ENCODE data around the gene NR2C2. TPM values are rescaled to one million over a fixed set of nuclear protein-coding genes. Genes with fewer than 3 reads are reported as not detected.
A peak's percentile ranks its signal among the peaks of the same experiment; 100 is the strongest.
"Not testable (repeated sequence)": the region's sequence is repeated elsewhere in the genome, so short reads cannot be mapped to it uniquely, and the experiment has no call there.

NR2C2 gene
- total RNA-seq, result 25.4 TPM
- long read RNA-seq, partial matches to known transcripts, result 2 of 12 reads
- long read RNA-seq, other reads (novel, unspliced or antisense), result 6 of 12 reads

- intact Hi-C loops (cut with DNase I), result no loop called here
- peak; percentile 94 for DNase-seq
Observed at GRCh38 chr3:14947100-14947885, at the start of gene NR2C2. Gene NR2C2, plus strand, starts transcription at chr3:14947583. Its CDS starts 56,332 bp downstream, at chr3:15003915.

GRCh38 chr3:14898929-14899328 lies 48.5 kb upstream of the NR2C2 start:
- intact Hi-C loops (cut with DNase I), result no loop called here
- ATAC-seq (ENCODE audit: poor library complexity) (no peak), DNase-seq (no peak)

More at GRCh38 chr3:14947100-14947885, at the start of gene NR2C2:
- peak; percentile 78 for ATAC-seq (ENCODE audit: poor library complexity)

GRCh38 chr3:14899993-14900618 lies 47.3 kb upstream of the NR2C2 start:
- ATAC-seq (ENCODE audit: poor library complexity), result no peak
- DNase-seq, result no peak
- intact Hi-C loops (cut with DNase I), result no loop called here

- intact Hi-C loops (cut with DNase I), result no loop called here
- DNase-seq, result no peak
- no peak for ATAC-seq (ENCODE audit: poor library complexity)
Observed at GRCh38 chr3:14900881-14901873, 46.2 kb upstream of the NR2C2 start.

- intact Hi-C loops (cut with DNase I), result no loop called here
- DNase-seq, result peak; percentile 84
- ATAC-seq (ENCODE audit: poor library complexity), result peak; percentile 93
Observed at GRCh38 chr3:14902719-14903118, 44.7 kb upstream of the NR2C2 start.

GRCh38 chr3:14903501-14903900 lies 43.9 kb upstream of the NR2C2 start:
- DNase-seq; intact Hi-C loops (cut with DNase I); ATAC-seq (ENCODE audit: poor library complexity): not testable (repeated sequence)

- DNase-seq, result no peak
Observed at GRCh38 chr3:14905055-14905657, 42.2 kb upstream of the NR2C2 start.

GRCh38 chr3:14906355-14906971 lies 40.9 kb upstream of the NR2C2 start:
- no peak for ATAC-seq (ENCODE audit: poor library complexity)
- no peak for DNase-seq
- intact Hi-C loops (cut with DNase I), result no loop called here

More at GRCh38 chr3:14905055-14905657, 42.2 kb upstream of the NR2C2 start:
- no peak for ATAC-seq (ENCODE audit: poor library complexity)
- intact Hi-C loops (cut with DNase I), result no loop called here

- intact Hi-C loops (cut with DNase I), result no loop called here
- peak; percentile 57 for ATAC-seq (ENCODE audit: poor library complexity)
- peak; percentile 64 for DNase-seq
Observed at GRCh38 chr3:14907043-14907966, 40.1 kb upstream of the NR2C2 start.

GRCh38 chr3:14909250-14909649 lies 38.1 kb upstream of the NR2C2 start:
- ATAC-seq (ENCODE audit: poor library complexity) (no peak), DNase-seq (no peak)
- intact Hi-C loops (cut with DNase I), result no loop called here

- DNase-seq, result no peak
- intact Hi-C loops (cut with DNase I), result loop anchor here (10.0 kb wide), 1 partner anchor 407 kb away; no protein-coding TSS in a partner anchor
- no peak for ATAC-seq (ENCODE audit: poor library complexity)
Observed at GRCh38 chr3:14911651-14912050, 35.7 kb upstream of the NR2C2 start.

GRCh38 chr3:14913071-14913925 lies 34.1 kb upstream of the NR2C2 start:
- ATAC-seq (ENCODE audit: poor library complexity), result no peak
- intact Hi-C loops (cut with DNase I), result loop anchor here (10.0 kb wide), 1 partner anchor 408 kb away; no protein-coding TSS in a partner anchor
- DNase-seq, result no peak

GRCh38 chr3:14913926-14914778 lies 33.2 kb upstream of the NR2C2 start:
- intact Hi-C loops (cut with DNase I), result loop anchor here (10.0 kb wide), 1 partner anchor 409 kb away; no protein-coding TSS in a partner anchor
- DNase-seq (no peak), ATAC-seq (ENCODE audit: poor library complexity) (no peak)

- peak; percentile 27 for ATAC-seq (ENCODE audit: poor library complexity)
- DNase-seq, result no peak
- intact Hi-C loops (cut with DNase I), result loop anchor here (10.0 kb wide), 1 partner anchor 410 kb away; no protein-coding TSS in a partner anchor
Observed at GRCh38 chr3:14914779-14915117, 32.6 kb upstream of the NR2C2 start.

GRCh38 chr3:14915636-14916222 lies 31.7 kb upstream of the NR2C2 start:
- ATAC-seq (ENCODE audit: poor library complexity), result no peak
- intact Hi-C loops (cut with DNase I), result loop anchor here (10.0 kb wide), 1 partner anchor 411 kb away; no protein-coding TSS in a partner anchor
- DNase-seq, result no peak
